Measurements from ENCODE around the gene RPAIN.

Gene RPAIN

GRCh38 chr17:5439446-5439764, 19.4 kb downstream of the RPAIN start:
- TF ChIP-seq, protein P1, sequence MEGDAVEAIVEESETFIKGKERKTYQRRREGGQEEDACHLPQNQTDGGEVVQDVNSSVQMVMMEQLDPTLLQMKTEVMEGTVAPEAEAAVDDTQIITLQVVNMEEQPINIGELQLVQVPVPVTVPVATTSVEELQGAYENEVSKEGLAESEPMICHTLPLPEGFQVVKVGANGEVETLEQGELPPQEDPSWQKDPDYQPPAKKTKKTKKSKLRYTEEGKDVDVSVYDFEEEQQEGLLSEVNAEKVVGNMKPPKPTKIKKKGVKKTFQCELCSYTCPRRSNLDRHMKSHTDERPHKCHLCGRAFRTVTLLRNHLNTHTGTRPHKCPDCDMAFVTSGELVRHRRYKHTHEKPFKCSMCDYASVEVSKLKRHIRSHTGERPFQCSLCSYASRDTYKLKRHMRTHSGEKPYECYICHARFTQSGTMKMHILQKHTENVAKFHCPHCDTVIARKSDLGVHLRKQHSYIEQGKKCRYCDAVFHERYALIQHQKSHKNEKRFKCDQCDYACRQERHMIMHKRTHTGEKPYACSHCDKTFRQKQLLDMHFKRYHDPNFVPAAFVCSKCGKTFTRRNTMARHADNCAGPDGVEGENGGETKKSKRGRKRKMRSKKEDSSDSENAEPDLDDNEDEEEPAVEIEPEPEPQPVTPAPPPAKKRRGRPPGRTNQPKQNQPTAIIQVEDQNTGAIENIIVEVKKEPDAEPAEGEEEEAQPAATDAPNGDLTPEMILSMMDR (IDR thresholded peaks at IDR 0.05; ENCODE audit: extremely low read depth, missing control alignments) = no peak
- DNase-seq (ENCODE audit: low spot score) = no peak

DNA sequence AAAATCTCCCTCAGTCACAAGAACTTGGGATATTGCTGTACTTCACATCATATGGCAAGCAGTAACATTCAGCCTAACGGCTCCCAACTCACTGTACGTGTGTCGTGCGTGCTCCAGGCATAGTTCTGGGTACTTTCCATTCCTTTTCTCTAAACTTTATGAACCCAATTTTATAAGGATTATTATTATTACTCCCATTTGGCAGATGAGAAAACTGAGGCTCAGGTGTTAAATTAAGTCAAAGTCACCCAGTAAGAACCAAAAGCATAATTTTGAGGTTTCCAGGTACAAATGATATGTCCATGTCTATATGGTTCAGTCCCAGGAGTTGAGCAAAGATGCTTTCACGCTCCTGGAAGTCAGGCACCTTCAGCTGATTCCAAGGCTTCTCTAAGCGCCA, 23.7 kb downstream of the RPAIN start:
- TF ChIP-seq, protein P1 (IDR thresholded peaks at IDR 0.05; ENCODE audit: extremely low read depth, missing control alignments) = no peak
- no peak for DNase-seq (ENCODE audit: low spot score)

GRCh38 chr17:5444209-5444608, 24.2 kb downstream of the RPAIN start:
- TF ChIP-seq, protein P1 (IDR thresholded peaks at IDR 0.05; ENCODE audit: extremely low read depth, missing control alignments) = no peak
- no peak for DNase-seq (ENCODE audit: low spot score)

GRCh38 chr17:5446786-5447185, 26.8 kb downstream of the RPAIN start:
- DNase-seq (ENCODE audit: low spot score) = no peak
- TF ChIP-seq, protein P1 (IDR thresholded peaks at IDR 0.05; ENCODE audit: extremely low read depth, missing control alignments) = no peak

DNA sequence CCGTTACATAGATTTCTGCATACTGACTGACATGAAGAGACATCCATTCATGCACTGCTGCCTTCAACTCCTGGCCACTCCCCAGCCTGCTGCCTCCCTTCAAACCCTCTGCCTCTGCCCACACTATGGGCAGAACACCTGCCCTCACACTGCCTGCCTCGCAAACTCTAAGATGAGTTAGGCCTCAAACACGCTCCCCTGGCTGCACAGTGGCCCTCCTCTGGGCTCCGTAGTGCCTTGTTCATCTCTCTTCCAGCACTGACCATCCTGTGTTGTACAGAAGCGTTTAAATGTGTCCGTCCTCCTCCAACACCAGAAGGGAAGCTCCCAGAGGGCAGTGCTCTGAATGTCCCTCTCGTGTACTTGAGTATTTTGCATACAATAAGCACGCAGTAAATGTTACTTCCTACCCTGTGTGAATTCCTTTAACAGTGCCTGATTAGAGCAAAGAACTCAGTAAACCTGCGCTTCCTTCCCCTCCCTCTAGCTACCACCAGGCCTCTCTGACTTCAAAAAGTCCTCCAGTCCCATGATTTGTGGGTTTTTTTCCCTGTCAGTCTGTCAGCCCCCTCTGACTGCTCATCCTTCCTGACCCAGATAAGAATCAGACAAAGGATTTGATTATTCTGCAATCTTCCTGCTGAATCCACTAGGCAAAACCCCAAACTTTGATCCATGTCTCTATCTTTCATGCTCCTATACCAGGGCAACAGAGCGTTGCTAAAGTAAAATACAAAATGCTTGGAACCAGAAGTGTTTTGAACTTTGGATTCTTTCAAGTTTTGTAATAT, 44.9 kb downstream of the RPAIN start:
- TF ChIP-seq, protein P1 (IDR thresholded peaks at IDR 0.05; ENCODE audit: extremely low read depth, missing control alignments) = no peak
- DNase-seq (ENCODE audit: low spot score) = no peak

- TF ChIP-seq, protein P1 (IDR thresholded peaks at IDR 0.05; ENCODE audit: extremely low read depth, missing control alignments) = no peak
- no peak for DNase-seq (ENCODE audit: low spot score)
These were observed 46.3 kb downstream of the RPAIN start for GRCh38 chr17:5466295-5466694.

GRCh38 chr17:5467416-5467815, 47.4 kb downstream of the RPAIN start:
- no peak for DNase-seq (ENCODE audit: low spot score)
- TF ChIP-seq, protein P1 (IDR thresholded peaks at IDR 0.05; ENCODE audit: extremely low read depth, missing control alignments) = no peak
